Tibial artery (tissue), 4 donors: ENCODE data around the gene SLC15A3.
A peak's percentile ranks its signal among the peaks of the same experiment; 100 is the strongest.

ENCODE experiments used
- DNase-seq, 2 donors: peaks; one replicate each; pipeline ENCODE4 v3.0.0-alpha.2; 2019
- H3K27ac ChIP-seq, 2 donors: fragments of 200-600 bp; sonication (generic) in 1 of 2; 1 replicate in 1 of 2; 2 replicates in 1 of 2; pipeline ENCODE4 v1.5.1; 2018 to 2019; ENCODE audit warnings: mild to moderate bottlenecking in 1 of 2
- H3K27me3 ChIP-seq, 2 donors: fragments of 200-600 bp; sonication (generic) in 1 of 2; one replicate each; pipeline versions ENCODE4 v1.5.1 to v1.6.0; 2016 to 2019
- H3K36me3 ChIP-seq, 3 donors: fragments of 200-600 bp; sonication (generic) in 2 of 3; one replicate each; pipeline ENCODE4 v1.5.1; 2016 to 2019; ENCODE audit warnings: mild to moderate bottlenecking in 2 of 3
- H3K4me1 ChIP-seq, 4 donors: fragments of 200-600 bp; sonication (generic) in 2 of 4; 1 replicate in 3 of 4; 2 replicates in 1 of 4; pipeline ENCODE4 v1.5.1; 2016 to 2019
- H3K4me3 ChIP-seq, 2 donors: fragments of 200-600 bp; sonication (generic) in 1 of 2; 1 replicate in 1 of 2; 2 replicates in 1 of 2; pipeline ENCODE4 v1.5.1; 2018 to 2019; ENCODE audit warnings: mild to moderate bottlenecking in 2 of 2
- H3K9me3 ChIP-seq, 3 donors: fragments of 200-600 bp; sonication (generic) in 1 of 3; one replicate each; pipeline ENCODE4 v1.5.1; 2016 to 2019
- CTCF ChIP-seq, 2 experiments: fragments of 200-600 bp in 1 of 2; fragments of 450-650 bp in 1 of 2; IDR thresholded peaks; one replicate each; pipeline ENCODE4 v1.5.1; 2017 to 2019; ENCODE audit warnings: antibody characterized with exemption in 2 of 2, mild to moderate bottlenecking in 1 of 2, moderate library complexity in 1 of 2
- intact Hi-C: fragments of 100-400 bp; cut with DNase I; formaldehyde crosslinking; loops from one replicate; pipeline ENCODE4 v1.15.0; 2023; ENCODE audit warnings: low total_unique reads

SLC15A3 gene

DNA sequence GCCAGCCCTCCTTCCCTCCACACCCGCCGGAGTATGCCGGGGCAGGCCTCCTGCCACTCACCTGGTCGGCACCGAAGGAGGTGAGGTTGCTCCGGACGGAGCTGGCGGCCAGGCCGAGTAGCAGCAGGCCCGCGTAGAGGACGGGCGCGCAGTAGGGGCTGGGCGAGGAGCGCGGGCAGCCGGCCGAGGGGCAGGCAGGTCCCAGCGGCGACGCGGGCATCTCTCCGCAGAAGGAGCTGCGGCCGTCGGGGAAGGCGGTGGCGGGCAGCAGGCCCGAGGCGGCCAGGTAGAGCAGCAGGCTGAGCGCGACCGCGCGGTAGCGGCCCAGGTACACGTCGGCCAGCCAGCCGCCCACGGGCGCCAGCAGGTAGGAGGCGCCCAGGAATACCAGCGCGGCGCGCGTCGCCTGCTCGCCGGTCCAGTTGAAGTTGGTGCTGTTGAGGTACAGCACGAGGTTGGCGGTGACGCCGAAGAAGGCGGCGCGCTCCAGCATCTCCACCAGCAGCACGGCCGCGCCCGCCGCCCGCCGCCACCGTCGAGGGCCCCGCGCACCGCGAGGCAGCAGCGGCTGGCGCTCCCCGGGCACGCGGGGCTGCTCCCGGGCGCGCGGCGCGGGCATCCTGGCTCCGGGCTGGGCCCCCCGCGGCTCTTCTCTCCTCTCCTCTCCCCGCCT is 907 bp downstream of the SLC15A3 start:
- Histone ChIP-seq H3K4me1 (peaks cover 0 to 25% (median 6%) of the 10 kb centered on the region in 4 donors), H3K4me3 (peak overlapping the region; percentile 60), H3K27ac (peak overlapping the region; percentile 78 to 81), H3K36me3 (peaks cover 0 to 7% (median 5%) of the 10 kb centered on the region in 3 donors), H3K9me3 (no peaks in the 10 kb centered on the region), H3K27me3 (no peaks in the 10 kb centered on the region)
- intact Hi-C loops: no loop called here
- peak in 1 of 2 donors; percentile 54 for DNase-seq
- no peak for TF ChIP-seq CTCF (IDR thresholded peaks at IDR 0.05)

GRCh38 chr11:60950024-60950423 is 2.0 kb downstream of the SLC15A3 start:
- intact Hi-C loops: no loop called here

GRCh38 chr11:60948250-60948649 is 3.7 kb downstream of the SLC15A3 start:
- Histone ChIP-seq H3K9me3 (no peaks in the 10 kb centered on the region), H3K4me3 (no peak overlapping the region), H3K27ac (no peak overlapping the region), H3K27me3 (no peaks in the 10 kb centered on the region), H3K36me3 (peaks cover 0 to 21% (median 10%) of the 10 kb centered on the region in 3 donors), H3K4me1 (peaks cover 0 to 25% (median 6%) of the 10 kb centered on the region in 4 donors)
- intact Hi-C loops: no loop called here
- TF ChIP-seq CTCF (IDR thresholded peaks at IDR 0.05): no peak
- no peak for DNase-seq

More at GRCh38 chr11:60950024-60950423, 2.0 kb downstream of the SLC15A3 start:
- Histone ChIP-seq H3K36me3 (peaks cover 0 to 13% (median 6%) of the 10 kb centered on the region in 3 donors), H3K4me1 (peaks cover 0 to 25% (median 6%) of the 10 kb centered on the region in 4 donors), H3K4me3 (peak overlapping the region; percentile 60), H3K9me3 (no peaks in the 10 kb centered on the region), H3K27ac (no peak overlapping the region), H3K27me3 (no peaks in the 10 kb centered on the region)
- no peak for TF ChIP-seq CTCF (IDR thresholded peaks at IDR 0.05)
- no peak for DNase-seq

GRCh38 chr11:60947700-60948099 is 4.3 kb downstream of the SLC15A3 start:
- H3K4me3 ChIP-seq: no peak overlapping the region
- TF ChIP-seq CTCF (IDR thresholded peaks at IDR 0.05): no peak
- intact Hi-C loops: no loop called here
- H3K4me1 ChIP-seq: peaks cover 0 to 24% (median 6%) of the 10 kb centered on the region in 4 donors
- H3K9me3 ChIP-seq: no peaks in the 10 kb centered on the region
- no peak overlapping the region for H3K27ac ChIP-seq
- H3K27me3 ChIP-seq: no peaks in the 10 kb centered on the region
- peaks cover 0 to 25% (median 13%) of the 10 kb centered on the region in 3 donors for H3K36me3 ChIP-seq
- DNase-seq: no peak

DNA sequence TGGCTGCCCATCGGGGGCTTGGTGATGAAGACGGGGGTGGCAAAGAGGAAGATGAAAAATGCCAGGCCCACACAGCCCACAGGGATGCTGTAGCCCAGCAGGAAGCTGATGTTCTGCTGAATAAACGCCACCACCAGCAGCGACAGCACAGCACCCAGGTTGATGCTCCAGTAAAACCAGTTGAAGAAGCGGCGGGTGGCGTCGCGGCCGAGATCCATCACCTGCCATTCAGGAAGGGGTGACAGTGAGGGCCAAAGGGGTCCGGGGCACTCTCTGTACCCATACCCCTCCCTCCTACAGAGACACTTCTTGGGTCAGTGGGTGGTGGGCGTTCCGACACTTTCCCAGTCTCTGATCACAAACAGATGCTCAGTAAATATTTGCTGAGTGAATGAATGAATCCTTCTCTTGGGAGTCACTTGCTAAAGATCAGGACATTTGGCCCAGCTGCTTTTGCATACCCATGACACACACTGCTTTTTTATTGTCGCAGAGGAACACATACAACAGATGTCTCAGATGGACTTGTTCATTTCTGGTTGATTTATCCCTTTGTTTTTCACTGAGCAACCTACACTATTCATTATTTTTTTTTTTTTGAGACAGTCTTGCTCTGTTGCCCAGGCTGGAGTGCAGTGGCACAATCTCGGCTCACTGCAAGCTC is 5.2 kb downstream of the SLC15A3 start:
- no peak for TF ChIP-seq CTCF (IDR thresholded peaks at IDR 0.05)
- DNase-seq: no peak
- intact Hi-C loops: no loop called here
- Histone ChIP-seq H3K4me3 (no peak overlapping the region), H3K36me3 (peaks cover 0 to 35% (median 22%) of the 10 kb centered on the region in 3 donors), H3K27me3 (no peaks in the 10 kb centered on the region), H3K9me3 (no peaks in the 10 kb centered on the region), H3K4me1 (peaks cover 0 to 20% (median 6%) of the 10 kb centered on the region in 4 donors), H3K27ac (no peak overlapping the region)
